Kidney epithelial cell (primary cell): ENCODE data around the gene TNFRSF4. TPM values are rescaled to one million over a fixed set of nuclear protein-coding genes. Genes with fewer than 3 reads are reported as not detected.

Source experiments
- DNase-seq: peaks from one replicate; pipeline ENCODE4 v3.0.0-alpha.2; 2010; ENCODE audit warnings: low read depth
- H3K27me3 ChIP-seq: 2 replicates; pipeline ENCODE4 v1.6.0; 2011; ENCODE audit warnings: low read length; ENCODE audit not compliant: control insufficient read depth, insufficient read depth
- H3K36me3 ChIP-seq: 2 replicates; pipeline ENCODE4 v1.5.1; 2011; ENCODE audit warnings: low read length; ENCODE audit not compliant: control insufficient read depth, insufficient read depth
- H3K4me3 ChIP-seq: 2 replicates; pipeline ENCODE4 v1.5.1; 2011; ENCODE audit warnings: low read depth, mild to moderate bottlenecking, control low read depth, low read length
- CTCF ChIP-seq: IDR thresholded peaks from 2 replicates; pipeline ENCODE4 v1.5.1; 2011; ENCODE audit warnings: mild to moderate bottlenecking, moderate library complexity, low read length, control low read depth, inconsistent platforms; ENCODE audit not compliant: insufficient read depth, poor library complexity, severe bottlenecking
- total RNA-seq: library from RNA; depleted of rRNA; stranded (reverse); fragments of >200 nt; gene quantifications from 2 replicates; pipeline ENCODE4 v1.2.3, GENCODE V29; 2015

Gene TNFRSF4
- total RNA-seq, 1 donor from 2014 or later = 0.25 TPM

DNA sequence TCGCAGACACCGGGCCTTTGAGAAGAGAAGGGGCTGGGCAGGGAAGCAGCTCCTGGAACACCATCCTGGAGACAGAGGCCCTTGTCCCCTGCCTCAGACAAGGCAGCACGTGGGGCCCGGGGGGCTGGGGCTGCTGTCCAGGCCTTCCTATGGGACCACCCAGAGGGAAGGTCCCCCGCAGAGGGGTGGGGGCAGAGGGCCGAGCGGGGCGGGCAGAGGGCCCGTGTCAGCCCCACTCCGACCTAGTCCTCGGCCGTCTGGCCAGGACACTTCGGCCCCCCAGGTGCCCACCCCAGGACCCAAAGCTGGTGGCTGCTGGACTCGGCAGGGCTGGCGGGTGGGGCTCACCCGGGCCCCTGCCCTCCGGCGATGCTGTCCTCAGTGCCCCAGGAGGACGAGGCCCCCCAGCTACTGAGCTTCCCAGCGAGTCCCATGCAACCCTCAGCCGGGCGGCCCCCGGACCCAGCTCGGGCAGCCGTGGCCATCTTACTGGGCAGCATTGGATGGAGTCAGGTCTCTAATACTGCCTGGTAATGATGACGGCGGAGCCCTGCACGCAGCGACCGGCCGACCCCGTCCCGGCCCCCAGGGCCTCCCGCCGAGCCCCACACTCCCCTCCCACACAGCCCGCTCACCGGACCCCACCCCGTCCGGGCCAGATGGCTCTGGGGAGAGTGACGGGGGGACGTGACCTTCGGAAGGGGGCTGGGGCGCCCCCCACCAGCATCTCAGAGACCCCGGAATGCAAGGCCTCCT is 47.1 kb downstream of the TNFRSF4 start:
- no peak for DNase-seq

GRCh38 chr1:1165900-1166421 is 48.0 kb downstream of the TNFRSF4 start:
- DNase-seq = no peak
- TF ChIP-seq CTCF = no peak
- H3K4me3 ChIP-seq = peak overlapping the region; percentile 63
- no peaks in the 10 kb centered on the region for H3K27me3 ChIP-seq
- H3K36me3 ChIP-seq = peaks cover 1% of the 10 kb centered on the region

More for the DNA sequence above, 47.1 kb downstream of the TNFRSF4 start:
- Histone ChIP-seq H3K36me3 (peaks cover 1% of the 10 kb centered on the region), H3K27me3 (no peaks in the 10 kb centered on the region), H3K4me3 (peak overlapping the region; percentile 63)
- TF ChIP-seq CTCF = no peak

GRCh38 chr1:1165485-1165884 is 48.5 kb downstream of the TNFRSF4 start:
- Histone ChIP-seq H3K4me3 (peak overlapping the region; percentile 63), H3K36me3 (peaks cover 1% of the 10 kb centered on the region), H3K27me3 (no peaks in the 10 kb centered on the region)
- no peak for DNase-seq
- no peak for TF ChIP-seq CTCF

DNA sequence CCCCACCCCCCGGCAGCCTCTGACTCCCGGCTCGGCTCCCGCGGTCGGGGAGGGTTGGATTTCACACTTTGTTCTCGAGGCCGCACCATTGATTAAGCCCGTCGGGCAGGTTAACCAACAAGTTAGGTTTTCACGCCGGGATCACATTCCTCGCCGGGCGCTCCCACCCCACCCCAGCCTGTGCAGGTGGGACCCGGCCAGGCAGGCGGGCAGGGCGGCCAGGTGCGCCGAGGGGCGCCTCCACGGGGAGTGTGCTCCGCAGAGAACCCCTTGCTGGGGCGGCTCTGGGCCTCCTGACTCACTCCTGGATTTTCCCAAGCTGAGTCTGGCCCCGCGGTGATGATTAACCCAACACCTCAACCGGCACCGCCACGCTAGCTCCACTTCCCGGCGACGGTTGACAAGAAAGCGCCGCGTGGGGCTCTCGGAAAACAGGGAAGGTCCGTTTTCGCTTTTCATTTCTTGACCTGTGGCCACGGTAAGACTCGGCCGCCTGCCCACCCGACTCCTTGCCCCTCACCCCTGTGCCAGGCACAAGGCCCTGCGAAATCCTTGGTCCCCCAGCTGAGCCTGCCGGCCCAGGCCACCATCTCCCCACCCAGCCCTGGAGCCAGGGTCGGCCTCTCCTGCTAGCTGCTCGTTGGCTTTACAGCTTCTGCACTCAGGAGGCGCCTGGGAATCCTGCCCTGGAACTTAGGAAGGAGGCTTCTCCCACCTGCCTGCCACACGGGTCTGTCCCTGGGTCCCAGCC is 49.1 kb downstream of the TNFRSF4 start:
- Histone ChIP-seq H3K36me3 (peaks cover 1% of the 10 kb centered on the region), H3K27me3 (no peaks in the 10 kb centered on the region), H3K4me3 (peak overlapping the region; percentile 63)
- no peak for TF ChIP-seq CTCF
- DNase-seq = peak; percentile 68

GRCh38 chr1:1164361-1164700 is 49.6 kb downstream of the TNFRSF4 start:
- TF ChIP-seq CTCF = no peak
- Histone ChIP-seq H3K27me3 (no peaks in the 10 kb centered on the region), H3K36me3 (no peaks in the 10 kb centered on the region), H3K4me3 (peak overlapping the region; percentile 63)
- DNase-seq = no peak
